Skeletal muscle tissue (tissue), 4 donors: ENCODE measurements around the gene RFNG. TPM values are rescaled to one million over a fixed set of nuclear protein-coding genes. Genes with fewer than 3 reads are reported as not detected.
A peak's percentile ranks its signal among the peaks of the same experiment; 100 is the strongest.

ENCODE experiments used
- H3K27ac ChIP-seq: one replicate; pipeline ENCODE4 v1.7.0; 2013; ENCODE audit warnings: mild to moderate bottlenecking, low read depth, low read length, inconsistent platforms
- H3K27me3 ChIP-seq, 3 donors: one replicate each; pipeline ENCODE4 v1.7.0; 2013; ENCODE audit warnings: low read length in 3 of 3; ENCODE audit not compliant: control insufficient read depth in 3 of 3, insufficient read depth in 3 of 3
- H3K36me3 ChIP-seq, 3 donors: one replicate each; pipeline ENCODE4 v1.7.0; 2013; ENCODE audit warnings: low read length in 3 of 3; ENCODE audit not compliant: control insufficient read depth in 3 of 3, insufficient read depth in 3 of 3
- H3K4me1 ChIP-seq, 3 donors: one replicate each; pipeline ENCODE4 v1.7.0; 2013; ENCODE audit warnings: low read length in 3 of 3, mild to moderate bottlenecking in 3 of 3; ENCODE audit not compliant: control insufficient read depth in 3 of 3, insufficient read depth in 3 of 3
- H3K4me3 ChIP-seq, 3 donors: one replicate each; pipeline ENCODE4 v1.7.0; 2013; ENCODE audit warnings: low read length in 3 of 3
- H3K9ac ChIP-seq, 3 donors: one replicate each; pipeline ENCODE4 v1.7.0; 2013; ENCODE audit warnings: low read length in 3 of 3, mild to moderate bottlenecking in 3 of 3, moderate library complexity in 2 of 3, low read depth in 1 of 3
- H3K9me3 ChIP-seq, 3 donors: one replicate each; pipeline ENCODE4 v1.7.0; 2013; ENCODE audit warnings: low read length in 3 of 3; ENCODE audit not compliant: control insufficient read depth in 3 of 3
- total RNA-seq: library from RNA; depleted of rRNA; stranded (reverse); fragments of >200 nt; gene quantifications from one replicate; pipeline ENCODE4 v1.2.3, GENCODE V29; 2014
- donor health status: Osteomylitis.

RFNG gene
- total RNA-seq, 1 donor from 2014 or later, result 16.7 TPM

GRCh38 chr17:82076785-82077591, 25.4 kb upstream of the RFNG start:
- no peaks in the 10 kb centered on the region for H3K9me3 ChIP-seq
- H3K36me3 ChIP-seq, result peaks cover 21 to 26% (median 23%) of the 10 kb centered on the region in 3 donors
- no peaks in the 10 kb centered on the region for H3K27me3 ChIP-seq
- no peak overlapping the region for H3K9ac ChIP-seq
- no peaks in the 10 kb centered on the region for H3K4me1 ChIP-seq
- H3K27ac ChIP-seq, result no peak overlapping the region
- no peak overlapping the region for H3K4me3 ChIP-seq

- Histone ChIP-seq H3K27ac (no peak overlapping the region), H3K4me1 (no peaks in the 10 kb centered on the region), H3K9me3 (no peaks in the 10 kb centered on the region), H3K27me3 (no peaks in the 10 kb centered on the region), H3K36me3 (peaks cover 17 to 22% (median 20%) of the 10 kb centered on the region in 3 donors), H3K9ac (no peak overlapping the region), H3K4me3 (no peak overlapping the region)
These were observed 24.6 kb upstream of the RFNG start for GRCh38 chr17:82076018-82076784.

- Histone ChIP-seq H3K27me3 (no peaks in the 10 kb centered on the region), H3K9me3 (no peaks in the 10 kb centered on the region), H3K4me1 (no peaks in the 10 kb centered on the region), H3K36me3 (no peaks in the 10 kb centered on the region), H3K9ac (no peak overlapping the region), H3K4me3 (no peak overlapping the region), H3K27ac (no peak overlapping the region)
These were observed 21.8 kb upstream of the RFNG start for GRCh38 chr17:82073446-82073845.

- no peaks in the 10 kb centered on the region for H3K9me3 ChIP-seq
- no peak overlapping the region for H3K4me3 ChIP-seq
- H3K27me3 ChIP-seq, result no peaks in the 10 kb centered on the region
- no peaks in the 10 kb centered on the region for H3K4me1 ChIP-seq
- no peaks in the 10 kb centered on the region for H3K36me3 ChIP-seq
- no peak overlapping the region for H3K27ac ChIP-seq
- no peak overlapping the region for H3K9ac ChIP-seq
These were observed 21.2 kb upstream of the RFNG start for GRCh38 chr17:82072827-82073226.

GRCh38 chr17:82070611-82071010, 19.0 kb upstream of the RFNG start:
- Histone ChIP-seq H3K36me3 (no peaks in the 10 kb centered on the region), H3K9me3 (no peaks in the 10 kb centered on the region), H3K27ac (no peak overlapping the region), H3K4me1 (peaks cover 3 to 8% (median 5%) of the 10 kb centered on the region in 3 donors), H3K27me3 (no peaks in the 10 kb centered on the region), H3K4me3 (no peak overlapping the region), H3K9ac (no peak overlapping the region)

- H3K4me3 ChIP-seq, result peak within 1 kb of the TSS; percentile 66 to 91 (median 89)
These were observed 14.2 kb upstream of the RFNG start, which contains the start of gene DUS1L for GRCh38 chr17:82065638-82066303. Gene DUS1L (minus strand): TSS chr17:82065804. CDS start chr17:82065059, 745 bp downstream.

GRCh38 chr17:82065193-82065637, 13.6 kb upstream of the RFNG start:
- Histone ChIP-seq H3K9me3 (no peaks in the 10 kb centered on the region), H3K9ac (peak overlapping the region; percentile 83 to 96 (median 93)), H3K27ac (peak overlapping the region; percentile 47), H3K4me3 (peak overlapping the region; percentile 66 to 91 (median 80)), H3K27me3 (no peaks in the 10 kb centered on the region), H3K36me3 (peaks cover 33 to 35% (median 34%) of the 10 kb centered on the region in 3 donors), H3K4me1 (peaks cover 21 to 30% (median 25%) of the 10 kb centered on the region in 3 donors)

More at GRCh38 chr17:82065638-82066303, 14.2 kb upstream of the RFNG start, which contains the start of gene DUS1L:
- Histone ChIP-seq H3K9ac (peak within 1 kb of the TSS; percentile 91 to 96 (median 96)), H3K27me3 (no peaks in the 10 kb centered on the region), H3K4me1 (peaks cover 21 to 30% (median 25%) of the 10 kb centered on the region in 3 donors), H3K36me3 (peaks cover 28 to 30% (median 29%) of the 10 kb centered on the region in 3 donors), H3K9me3 (no peaks in the 10 kb centered on the region), H3K27ac (peak within 1 kb of the TSS; percentile 91)

GRCh38 chr17:82064433-82065192, 13.0 kb upstream of the RFNG start:
- Histone ChIP-seq H3K9me3 (no peaks in the 10 kb centered on the region), H3K4me1 (peaks cover 21 to 30% (median 25%) of the 10 kb centered on the region in 3 donors), H3K9ac (peak overlapping the region; percentile 83 to 96 (median 93)), H3K36me3 (peaks cover 38 to 41% (median 40%) of the 10 kb centered on the region in 3 donors), H3K27me3 (no peaks in the 10 kb centered on the region), H3K4me3 (peak overlapping the region; percentile 66 to 91 (median 80)), H3K27ac (no peak overlapping the region)
